Stimulated activated naive CD4-positive, alpha-beta T cell (primary cell): ENCODE measurements around the gene TRIM17.

ENCODE experiments used
- DNase-seq, 6 experiments: peaks; one replicate each; lab custom pipeline; 2025; lab: John Stamatoyannopoulos, UW

The TRIM17 gene

DNA sequence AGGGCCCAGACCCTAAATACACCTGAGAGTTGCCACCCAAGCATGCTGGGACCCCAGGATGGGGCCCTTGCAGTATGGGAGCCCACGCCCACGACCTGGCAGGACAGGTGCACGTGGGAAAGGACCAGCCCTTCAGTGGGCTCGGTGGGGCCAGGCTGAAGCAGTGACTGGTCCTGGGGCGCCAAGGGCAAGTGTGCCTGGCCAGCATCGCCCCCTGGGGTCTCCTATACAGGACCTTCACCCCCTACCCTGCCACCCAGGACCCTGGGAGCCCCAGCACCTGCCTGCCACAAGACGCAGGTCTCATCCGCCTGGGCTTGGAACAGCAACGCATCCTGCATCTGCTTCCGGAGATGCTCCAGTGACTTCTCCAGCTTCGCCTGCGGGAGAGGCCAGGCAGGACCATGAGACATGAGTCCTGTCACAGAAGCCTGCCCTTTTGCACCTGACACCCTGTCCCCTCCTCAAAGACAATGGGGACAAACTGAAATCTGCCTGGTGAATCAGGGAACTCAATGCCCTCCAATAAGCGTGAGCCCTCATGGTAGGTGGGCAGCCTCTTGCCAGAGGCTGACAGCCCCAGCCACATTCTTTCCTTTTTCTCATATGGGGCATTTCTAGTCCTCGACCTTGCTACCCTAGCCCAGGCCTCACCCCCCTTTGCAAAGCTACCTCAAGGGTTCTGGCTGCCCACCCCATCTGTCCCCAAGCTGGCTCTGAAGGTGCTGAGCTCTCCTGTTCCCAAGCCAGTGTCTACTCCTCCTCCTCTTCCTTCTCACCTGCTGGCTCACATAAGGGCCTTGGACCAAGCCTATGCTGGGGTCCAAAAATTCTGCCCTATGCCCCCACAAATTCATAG is 14.7 kb downstream of the TRIM17 start:
- DNase-seq = no peak

GRCh38 chr1:228400692-228401454 is 15.8 kb downstream of the TRIM17 start:
- DNase-seq = no peak

GRCh38 chr1:228400237-228400651 is 16.4 kb downstream of the TRIM17 start:
- no peak for DNase-seq

GRCh38 chr1:228399531-228400236 is 17.0 kb downstream of the TRIM17 start:
- DNase-seq = no peak

- no peak for DNase-seq
Measured at GRCh38 chr1:228398741-228399461, 17.8 kb downstream of the TRIM17 start.

DNA sequence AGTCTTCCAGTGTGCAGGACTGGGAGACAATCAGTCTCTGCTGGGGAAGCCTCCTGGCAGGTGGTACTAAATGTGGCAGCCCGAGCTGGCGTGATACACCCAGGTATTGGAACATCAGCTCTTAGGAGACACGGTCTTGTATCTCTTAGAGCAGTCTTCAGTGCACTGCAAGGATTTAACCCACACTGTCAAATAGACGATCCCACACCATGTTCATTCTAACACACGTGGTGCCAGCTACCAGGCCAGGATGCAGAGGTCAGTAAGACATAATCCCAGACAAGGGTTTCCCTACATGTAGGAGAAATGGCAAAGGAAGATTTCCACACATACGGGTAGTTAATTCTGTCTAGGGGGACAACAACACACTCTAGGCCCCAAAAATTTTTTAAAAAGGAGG is 18.7 kb downstream of the TRIM17 start:
- DNase-seq = no peak

GRCh38 chr1:228396770-228397662 is 19.6 kb downstream of the TRIM17 start:
- no peak for DNase-seq

DNA sequence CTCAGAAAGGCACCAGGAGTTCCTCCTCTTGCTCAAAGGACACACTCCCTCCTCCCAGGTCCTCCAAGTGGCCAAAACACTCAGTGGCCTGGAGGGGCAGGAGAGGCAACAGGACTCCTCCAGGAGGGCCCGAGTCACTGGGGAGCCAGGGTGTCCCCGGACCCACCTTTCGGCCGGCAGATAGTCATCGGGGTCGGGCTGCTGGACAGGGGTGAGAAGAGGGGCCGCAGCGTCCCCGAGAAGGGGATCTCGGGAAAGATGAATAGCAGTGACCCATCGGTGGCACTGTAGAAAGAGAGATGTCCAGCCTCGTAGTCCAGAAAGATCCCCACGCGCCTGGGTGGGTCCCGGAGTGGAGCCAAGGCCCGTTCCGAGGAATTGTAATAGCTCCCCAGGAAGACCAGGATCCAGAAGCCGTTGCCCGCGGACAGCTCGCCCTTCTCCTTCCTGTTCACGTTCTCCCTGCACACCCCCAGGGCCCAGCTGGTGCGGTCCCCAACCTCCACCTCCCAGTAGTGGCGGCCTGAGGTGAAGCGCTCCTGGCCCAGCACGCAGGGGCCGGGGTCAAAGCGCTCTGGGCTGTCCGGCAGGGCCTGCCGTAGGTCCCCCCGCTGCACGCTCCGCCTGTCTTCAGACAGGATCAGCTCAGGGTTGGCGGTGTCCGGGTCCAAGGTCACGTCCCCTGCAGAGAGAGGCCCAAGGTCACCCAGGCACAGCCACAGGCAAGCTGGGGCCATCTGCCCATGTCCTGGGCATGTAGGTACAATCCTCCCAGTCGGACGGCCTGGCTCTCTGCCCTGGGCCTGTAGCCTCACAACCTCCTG is 21.9 kb downstream of the TRIM17 start:
- DNase-seq = no peak

DNA sequence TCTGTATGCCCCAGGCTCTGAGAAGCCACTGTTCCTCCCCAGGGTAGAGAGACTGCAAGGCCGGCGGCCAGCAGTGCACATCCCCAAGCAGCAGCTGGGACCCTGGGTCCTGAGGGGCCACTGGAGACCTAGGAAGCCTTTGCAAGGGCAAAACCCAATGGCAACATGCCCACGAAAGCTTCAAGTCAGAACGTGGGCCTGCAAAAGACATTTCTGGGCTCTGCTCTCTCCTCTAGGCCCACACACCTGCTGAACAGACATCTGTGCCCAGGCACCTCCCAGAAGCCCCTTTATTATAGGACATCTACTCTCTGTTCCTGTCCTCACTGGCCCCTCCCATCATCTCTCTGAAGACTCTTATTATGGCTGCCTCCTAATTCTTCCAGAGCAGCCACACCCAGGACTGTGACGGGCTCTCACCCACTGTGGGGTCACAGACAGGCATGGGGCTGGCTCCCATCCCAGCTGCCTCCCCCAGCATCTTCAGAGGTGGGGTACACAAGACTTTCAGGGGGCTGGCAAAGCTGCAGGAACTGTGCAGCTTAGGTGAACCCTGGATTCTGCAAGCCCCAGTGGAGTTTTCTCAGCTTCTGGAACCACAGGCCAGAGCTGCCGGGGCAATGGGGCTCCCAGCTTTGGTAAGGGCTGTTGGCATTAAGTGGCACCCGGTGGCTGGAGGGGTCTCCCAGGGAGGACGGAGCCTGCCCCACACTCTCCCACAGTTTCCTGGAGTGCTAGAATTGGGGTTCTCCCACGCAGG is 22.7 kb downstream of the TRIM17 start:
- no peak for DNase-seq

GRCh38 chr1:228393268-228393701 is 23.4 kb downstream of the TRIM17 start:
- no peak for DNase-seq

- no peak for DNase-seq
Measured at GRCh38 chr1:228392111-228392936, 24.3 kb downstream of the TRIM17 start.

DNA sequence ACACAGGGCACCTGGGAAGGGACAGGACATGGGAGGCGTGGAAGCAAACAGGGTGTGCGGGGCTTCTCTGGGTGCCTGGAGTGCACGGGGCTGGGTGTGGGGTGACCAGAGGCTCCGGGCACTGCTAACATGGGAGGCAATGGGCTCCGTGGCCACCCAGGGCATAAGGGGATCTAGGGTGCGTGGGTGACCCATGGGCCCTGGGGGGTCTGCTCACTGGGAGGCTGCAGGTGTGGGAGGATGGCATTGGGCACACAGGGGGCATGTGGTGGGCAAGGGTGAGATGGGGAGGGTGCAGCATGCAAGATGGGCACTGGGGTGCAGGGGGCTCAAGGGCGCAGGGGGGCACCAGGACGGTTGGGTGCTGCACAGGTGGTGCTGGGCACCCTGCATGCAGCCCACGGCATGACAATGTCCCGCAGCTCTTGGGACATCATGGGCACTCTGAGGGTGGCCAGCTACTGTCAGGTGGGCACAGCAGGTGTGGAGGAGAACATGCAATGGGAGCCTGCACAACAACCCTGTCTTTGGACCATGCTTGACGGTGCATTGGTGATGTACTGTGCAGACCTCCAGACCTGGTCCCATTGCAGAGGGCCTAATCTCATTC is 25.1 kb downstream of the TRIM17 start:
- no peak for DNase-seq

GRCh38 chr1:228390649-228391048 is 26.0 kb downstream of the TRIM17 start:
- DNase-seq = no peak

DNA sequence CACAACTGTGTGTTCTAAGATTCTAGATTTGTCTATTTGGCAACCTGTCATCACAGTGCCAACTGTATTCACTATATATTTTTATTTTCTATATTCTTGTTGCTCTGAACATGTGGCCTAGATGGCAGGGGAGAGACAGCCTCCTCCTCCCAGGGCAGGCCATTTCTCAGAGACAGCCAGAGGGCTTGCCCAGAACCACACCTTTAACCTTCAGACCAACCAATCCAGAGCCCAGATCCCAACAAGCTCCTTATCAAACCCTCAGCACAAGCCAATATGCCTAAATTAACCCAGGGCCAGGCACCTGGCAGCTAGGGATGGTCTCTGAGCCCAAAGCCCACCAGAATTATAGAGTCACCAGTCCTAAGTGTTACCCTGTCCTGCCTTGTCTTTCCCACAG is 29.3 kb downstream of the TRIM17 start:
- DNase-seq = no peak

DNA sequence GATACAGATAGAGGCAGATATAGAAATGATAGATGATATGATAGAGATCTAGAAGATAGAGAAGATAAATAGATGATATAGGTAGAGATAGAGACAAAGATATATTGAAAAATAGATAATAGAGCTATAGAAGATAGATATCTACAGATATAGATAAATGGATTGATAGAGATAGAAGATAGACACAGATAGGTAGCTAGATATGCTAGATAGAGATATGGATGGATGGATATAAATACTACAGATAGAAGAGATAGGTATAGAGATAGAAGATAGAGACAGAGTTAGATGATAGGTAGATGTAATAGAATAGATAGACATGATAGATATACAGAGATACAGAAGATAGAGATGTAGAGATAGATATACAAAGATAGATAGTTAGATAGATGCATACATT is 31.4 kb downstream of the TRIM17 start:
- no peak for DNase-seq

GRCh38 chr1:228383773-228384172 is 32.9 kb downstream of the TRIM17 start:
- DNase-seq = no peak

GRCh38 chr1:228381356-228381755 is 35.3 kb downstream of the TRIM17 start:
- no peak for DNase-seq

GRCh38 chr1:228379666-228380065 is 37.0 kb downstream of the TRIM17 start:
- DNase-seq = no peak
